Measurements from ENCODE around the gene MYO5C. TPM values are rescaled to one million over a fixed set of nuclear protein-coding genes. Genes with fewer than 3 reads are reported as not detected.
"Not testable (repeated sequence)": the region's sequence is repeated elsewhere in the genome, so short reads cannot be mapped to it uniquely, and the experiment has no call there.

The MYO5C gene
- polyA plus RNA-seq, 12 donors = 5.4 to 13.2 (median 8.0) TPM; not detected in 1

GRCh38 chr15:52178765-52179164, 116.8 kb downstream of the MYO5C start:
- DNase-seq = no peak

DNA sequence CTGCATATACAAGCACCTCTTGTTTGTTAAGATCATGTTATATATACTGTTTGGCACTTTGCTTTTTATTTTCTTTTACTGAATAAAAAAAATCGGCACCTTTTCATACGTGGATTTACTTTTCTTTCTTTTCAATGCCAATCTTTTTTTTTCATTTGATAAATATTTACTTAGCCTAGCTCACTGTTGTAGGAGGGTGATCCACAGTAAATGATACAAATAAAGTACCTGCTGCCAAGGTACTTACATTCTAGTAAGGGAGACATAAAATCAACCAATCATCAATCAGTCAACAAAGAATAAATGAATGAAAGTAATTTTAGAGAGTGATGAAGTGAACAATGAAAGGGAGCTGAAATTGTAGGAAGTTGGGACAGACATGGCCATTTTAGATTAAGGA, 122.7 kb downstream of the MYO5C start:
- DNase-seq = no peak

DNA sequence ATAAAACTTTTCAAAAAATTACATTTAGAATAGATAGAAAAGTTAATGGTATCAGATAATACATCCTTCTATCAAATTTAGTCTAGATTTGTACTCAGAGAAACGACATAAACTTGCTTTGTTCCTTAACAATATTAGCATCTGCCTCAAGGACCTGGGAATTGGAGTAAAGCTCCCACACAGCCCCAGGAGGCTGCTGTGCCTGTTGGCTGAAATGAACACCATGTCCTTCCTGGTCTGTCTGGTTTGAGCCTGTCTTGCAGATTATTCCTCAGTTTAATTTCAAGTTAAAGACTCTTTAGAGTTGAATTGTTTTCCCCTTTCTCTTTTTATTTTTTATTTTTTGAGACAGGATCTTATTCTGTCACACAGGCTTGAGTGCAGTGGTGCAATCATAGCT, 123.8 kb downstream of the MYO5C start:
- DNase-seq = no peak

DNA sequence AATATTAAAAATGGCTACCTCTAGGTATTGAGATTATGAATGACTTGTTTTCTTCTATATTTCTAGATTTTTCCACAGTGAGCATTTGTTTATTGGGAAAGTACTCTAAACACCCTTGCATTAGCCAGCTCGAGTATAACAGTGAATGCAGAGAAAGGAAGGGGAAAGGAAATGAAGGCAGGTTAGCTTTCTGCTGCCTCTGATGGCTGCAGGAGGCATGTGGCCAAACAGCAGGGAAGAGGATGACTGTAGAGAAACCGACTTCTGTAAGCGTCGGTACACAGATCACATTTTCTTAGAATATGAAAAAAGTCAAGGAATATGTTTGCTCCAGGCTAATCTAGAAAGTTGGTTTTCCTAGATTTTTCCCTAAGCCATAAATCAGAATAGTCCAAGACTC, 124.2 kb downstream of the MYO5C start:
- no peak for DNase-seq

DNA sequence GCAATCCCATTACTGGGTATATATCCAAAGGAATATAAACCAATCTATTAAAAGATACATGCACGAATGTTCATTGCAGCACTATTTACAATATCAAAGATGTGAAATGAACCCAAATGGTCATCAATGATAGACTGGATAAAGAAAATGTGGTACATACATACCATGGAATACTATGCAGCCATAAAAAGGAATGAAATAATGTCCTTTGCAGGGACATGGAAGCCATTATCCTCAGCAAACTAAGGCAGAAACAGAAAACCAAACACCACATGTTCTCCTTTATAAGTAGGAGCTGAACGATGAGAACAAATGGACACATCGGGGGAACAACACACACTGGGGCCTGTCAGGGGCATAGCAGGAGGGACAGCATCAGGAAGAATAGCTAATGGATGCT, 125.4 kb downstream of the MYO5C start:
- DNase-seq = not testable (repeated sequence)

DNA sequence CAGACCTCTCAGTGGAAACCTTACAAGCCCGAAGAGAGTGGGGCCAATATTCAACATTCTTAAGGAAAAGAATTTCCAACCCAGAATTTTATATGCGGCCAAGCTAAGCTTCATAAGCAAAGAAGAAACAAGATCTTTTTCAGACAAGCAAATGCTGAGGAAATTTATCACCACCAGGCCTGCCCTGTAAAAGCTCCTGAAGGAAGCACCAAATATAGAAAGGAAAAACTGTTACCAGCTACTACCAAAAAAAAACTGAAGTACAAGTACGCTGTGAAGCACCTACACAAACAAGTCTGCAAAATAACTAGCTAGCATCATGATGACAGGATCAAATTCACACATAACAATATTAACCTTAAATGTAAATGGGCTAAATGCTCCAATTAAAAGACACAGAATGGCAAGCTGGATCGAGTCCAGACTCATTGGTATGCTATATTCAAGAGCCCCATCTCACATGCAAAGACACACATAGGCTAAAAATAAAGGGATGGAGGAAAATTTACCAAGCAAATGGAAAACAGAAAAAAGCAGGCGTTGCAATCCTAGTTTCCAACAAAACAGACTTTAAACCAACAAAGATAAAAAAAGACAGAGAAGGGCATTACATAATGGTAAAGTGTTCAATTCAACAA, 130.0 kb downstream of the MYO5C start:
- DNase-seq = not testable (repeated sequence)

DNA sequence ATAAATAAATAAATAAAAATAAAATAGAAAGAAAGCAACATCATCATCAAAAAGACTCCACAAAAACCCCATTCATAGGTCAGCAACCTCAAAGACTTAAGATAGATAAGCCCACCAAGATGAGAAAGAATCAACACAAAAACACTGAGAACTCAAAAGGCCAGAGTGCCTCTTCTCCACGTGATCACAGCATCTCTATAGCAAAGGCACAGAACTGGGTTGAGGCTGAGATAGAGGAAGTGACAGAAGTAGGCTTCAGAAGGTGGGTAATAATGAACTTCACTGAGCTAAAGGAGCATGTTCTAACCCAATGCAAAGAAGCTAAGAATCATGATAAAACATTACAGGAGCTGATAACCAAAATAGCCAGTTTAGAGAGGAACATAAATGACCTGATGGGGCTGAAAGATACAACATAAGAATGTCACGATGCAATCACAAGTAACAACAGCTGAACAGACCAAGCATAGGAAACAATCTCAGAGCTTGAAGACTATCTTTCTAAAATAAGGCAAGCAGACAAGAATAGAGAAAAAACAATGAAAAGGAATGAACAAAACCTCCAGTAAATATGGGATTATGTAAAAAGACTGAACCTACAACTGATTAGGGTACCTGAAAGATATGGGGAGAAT, 130.9 kb downstream of the MYO5C start:
- no peak for DNase-seq

DNA sequence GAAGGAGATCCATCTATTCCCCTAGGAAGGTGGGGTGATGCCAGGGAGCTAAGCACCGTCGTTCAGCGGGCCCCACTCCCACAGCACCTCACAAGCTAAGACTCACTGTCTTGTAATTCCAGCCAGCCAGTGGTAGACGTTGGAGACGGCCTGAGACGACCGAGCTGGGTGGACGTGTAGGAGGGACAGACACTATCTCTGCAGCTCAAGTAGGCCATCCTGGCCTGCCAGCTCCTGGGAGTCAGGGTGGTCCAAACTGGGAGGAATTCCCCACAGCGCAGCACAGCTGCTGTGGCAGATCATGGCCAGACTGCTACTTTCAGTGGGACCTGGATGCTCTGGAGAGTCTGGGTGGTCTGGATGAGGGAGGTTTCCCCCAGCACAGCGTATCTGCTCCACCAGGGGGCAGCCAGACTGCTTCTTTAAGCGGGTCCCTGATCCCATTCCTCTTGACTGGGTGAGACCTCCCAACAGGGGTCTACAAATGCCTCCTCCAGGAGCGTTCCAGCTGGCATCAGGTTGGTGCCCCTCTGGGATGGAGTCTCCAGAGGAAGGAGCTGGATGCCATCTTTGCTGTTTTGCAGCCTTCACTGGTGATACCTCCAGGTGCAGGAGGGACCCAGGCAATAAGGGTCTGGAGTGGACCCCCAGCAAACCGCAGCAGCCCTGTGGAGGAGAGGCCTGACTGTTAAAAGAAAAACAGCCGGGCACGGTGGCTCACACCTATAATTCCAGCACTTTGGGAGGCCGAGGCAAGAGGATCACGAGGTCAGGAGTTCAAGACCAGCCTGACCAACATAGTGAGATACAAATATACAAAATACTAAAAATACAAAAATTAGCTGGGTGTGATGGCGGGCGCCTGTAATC, 132.0 kb downstream of the MYO5C start:
- no peak for DNase-seq

DNA sequence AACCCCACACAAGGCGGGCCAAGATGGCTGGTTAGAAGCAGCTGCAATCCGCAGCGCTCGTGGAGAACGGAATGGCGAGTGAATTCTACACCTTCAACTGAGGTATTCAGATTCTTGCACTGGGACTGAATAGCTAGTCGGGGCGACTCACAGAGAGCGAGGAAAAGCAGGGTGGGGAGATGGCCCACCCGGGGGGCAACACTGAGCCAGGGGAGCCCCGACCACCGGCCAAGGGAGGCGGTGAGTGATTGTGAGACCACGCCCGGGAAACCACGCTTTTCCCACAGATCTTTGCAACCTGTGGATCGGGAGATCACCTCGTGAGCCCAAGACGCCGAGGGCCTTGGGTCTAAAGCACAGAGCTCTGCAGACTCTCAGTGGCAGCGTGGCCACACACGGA, 132.7 kb downstream of the MYO5C start:
- DNase-seq = no peak

DNA sequence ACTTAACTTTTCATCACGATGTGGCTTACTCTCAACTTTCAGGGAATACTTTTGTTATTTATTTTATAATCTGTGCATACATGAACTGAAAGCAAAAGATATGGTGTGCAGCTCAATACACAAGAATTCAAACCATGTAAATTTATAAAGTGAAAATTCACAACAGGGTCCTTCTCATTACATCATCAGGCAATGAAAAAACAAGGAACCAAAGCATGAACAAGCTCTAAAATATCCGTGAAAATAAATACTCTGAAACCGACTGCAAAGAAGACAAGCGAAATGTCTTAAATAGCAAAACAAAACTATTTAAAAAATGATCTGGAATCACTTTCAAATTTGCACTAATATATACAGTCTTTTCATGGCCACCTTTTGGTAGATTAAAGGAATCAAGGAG, 133.3 kb downstream of the MYO5C start:
- no peak for DNase-seq

DNA sequence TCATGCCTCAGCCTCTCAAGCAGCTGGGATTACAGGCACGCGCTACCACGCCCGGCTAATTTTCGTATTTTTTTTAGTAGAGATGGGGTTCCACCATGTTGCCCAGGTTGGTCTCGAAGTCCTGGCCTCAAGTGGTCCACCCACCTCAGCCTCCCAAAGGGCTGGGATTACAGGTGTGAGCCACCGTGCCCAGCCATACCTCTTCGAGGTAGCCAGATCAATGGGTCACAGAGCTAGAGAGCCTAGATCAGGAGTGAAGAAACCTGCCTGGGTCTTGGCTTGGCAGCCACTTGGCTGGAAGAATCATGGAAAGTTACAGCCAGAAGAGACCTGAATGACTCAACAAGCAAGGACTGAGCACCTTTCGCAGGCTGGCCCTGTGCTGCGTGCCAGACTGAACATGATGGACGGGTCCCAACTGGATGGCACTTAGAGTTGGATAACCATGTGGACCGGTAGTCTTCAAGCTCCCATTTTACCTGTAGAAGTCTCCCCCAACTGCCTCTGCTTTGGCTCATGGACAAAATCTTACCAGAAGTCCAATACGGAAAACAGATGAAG, 134.1 kb downstream of the MYO5C start:
- DNase-seq = no peak

DNA sequence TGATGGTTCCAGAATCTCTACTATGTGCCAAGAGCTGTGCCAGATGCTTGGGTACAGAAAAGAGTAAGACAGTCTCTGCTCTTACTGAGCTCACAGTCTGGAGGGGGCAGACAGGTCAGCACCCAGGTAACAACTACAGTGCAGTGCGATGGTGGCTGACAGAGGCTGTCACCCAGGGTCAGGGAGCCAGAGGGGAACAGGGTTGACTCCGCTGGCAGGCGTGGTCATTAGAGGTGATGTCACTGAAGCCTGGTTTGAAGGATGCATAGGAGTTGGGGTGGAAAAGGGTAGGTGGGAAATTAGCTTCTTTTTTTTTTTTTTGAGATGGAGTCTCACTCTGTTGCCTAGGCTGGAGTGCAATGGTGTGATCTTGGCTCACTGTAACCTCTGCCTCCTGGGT, 136.0 kb downstream of the MYO5C start:
- DNase-seq = no peak

DNA sequence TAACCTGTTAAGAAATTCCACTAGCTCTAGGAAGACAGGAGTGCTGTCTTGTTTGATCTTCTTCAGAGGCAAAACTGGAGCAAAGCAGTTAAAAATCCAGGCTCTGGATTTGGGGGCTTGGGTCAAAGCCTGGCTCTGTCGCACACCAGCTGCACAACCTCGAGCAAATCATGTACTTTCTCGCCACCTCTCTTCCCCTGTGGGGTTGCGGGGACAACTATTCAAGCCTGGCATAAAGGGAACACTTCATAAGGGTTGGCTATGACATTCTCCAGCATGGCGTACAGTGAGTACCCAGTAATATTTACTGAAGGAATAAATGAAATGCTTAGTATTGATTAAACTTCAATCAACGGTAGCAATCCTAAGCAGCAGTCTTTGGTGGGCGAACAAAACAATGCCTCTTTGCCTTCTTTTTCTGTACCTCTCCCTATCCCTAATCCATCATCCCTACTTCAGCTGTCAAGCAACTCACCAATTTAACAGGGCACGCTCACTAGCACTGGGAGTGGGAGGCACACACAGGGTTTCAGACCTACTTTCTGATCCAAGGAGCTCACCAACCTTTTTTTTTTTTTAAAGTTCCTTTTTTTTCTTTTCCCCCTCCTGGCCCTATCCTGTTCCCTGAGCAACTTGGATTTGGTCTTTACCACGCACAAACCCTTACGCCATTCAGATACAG, 137.4 kb downstream of the MYO5C start:
- DNase-seq = no peak

- DNase-seq = no peak
Observed at GRCh38 chr15:52155878-52156277, 139.7 kb downstream of the MYO5C start.

GRCh38 chr15:52154896-52155865, 140.4 kb downstream of the MYO5C start:
- no peak for DNase-seq

DNA sequence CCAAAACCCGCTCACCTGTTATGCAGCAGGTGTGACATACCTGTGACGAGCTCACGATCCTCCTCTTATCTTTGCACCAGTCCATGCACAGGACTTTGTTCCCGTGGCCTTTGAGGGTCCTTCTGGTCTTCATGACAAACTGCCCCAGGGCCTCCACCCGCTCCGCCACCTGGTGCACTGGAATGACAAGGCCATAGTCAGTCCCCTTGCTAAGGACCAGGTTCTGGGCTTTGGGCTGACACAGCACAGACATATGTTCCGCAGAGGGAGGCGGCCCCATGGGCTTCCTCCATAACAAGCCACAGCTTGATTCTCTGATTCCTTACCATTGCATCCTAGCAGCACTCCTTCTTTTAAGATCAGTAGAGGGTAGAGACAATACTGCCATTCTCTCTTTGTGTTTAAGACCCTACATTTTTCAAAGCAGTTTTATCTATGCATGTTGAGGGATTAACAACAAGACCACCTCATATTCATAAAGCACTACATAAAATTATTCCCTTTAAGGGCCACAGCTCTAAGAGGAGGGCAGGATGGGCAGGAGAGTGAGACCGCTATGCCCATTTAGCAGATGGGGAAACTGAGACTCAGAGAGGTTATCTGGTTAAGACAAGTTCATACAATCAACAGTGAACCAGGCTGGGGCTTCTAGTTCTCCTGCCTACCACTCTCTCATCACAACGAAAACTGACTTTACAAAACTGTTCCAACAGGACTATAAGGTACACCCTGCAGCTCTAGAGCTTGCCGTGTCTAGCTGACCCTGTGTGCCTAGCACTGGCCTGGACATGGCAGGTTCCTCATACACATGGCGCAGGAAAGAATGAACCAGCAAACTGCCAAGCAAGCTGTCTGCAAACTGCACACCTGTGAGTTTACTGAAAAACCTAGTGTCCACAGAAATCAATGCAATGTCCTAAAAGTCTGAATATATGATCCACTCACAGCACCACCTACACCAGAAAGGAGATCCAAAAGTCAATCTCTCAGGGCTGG, 141.4 kb downstream of the MYO5C start:
- DNase-seq = no peak

DNA sequence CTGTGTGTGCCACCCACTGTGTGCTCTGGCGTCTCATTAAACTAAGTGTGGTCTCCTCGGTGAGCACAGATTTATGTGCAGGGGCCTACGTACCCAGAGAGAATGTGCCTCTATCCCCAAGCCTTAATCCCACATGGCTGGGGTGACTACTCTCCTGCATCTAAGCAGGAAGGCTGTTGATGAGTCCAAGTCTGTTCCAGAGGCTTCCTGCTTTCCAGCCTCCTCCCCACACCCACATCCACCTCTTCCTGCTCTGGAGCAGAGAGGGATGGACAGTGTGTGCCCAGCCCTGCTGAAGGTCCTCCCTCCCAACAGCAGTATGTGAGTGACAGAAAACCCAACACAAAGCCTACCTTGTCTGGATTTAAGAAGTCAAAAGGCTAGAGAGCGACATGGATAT, 144.3 kb downstream of the MYO5C start:
- no peak for DNase-seq

DNA sequence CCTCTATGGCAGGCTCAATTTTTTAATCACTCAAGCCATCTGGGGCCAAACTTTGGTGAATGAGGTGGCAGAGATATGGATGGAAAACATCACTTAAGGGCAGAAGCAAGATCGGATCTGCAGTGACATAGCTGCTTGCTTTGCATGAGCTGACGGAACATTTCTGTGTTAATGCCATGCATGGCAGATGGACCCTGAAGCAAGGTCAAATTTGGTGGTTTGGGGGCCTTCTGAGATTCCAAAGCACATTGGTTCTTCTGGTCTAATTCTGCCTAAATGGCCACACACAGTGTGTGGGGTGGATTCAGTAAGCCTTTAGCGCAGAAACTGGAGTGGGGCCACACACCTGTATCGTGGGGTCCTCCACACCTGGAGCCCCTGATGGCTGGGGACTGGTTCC, 144.7 kb downstream of the MYO5C start:
- no peak for DNase-seq

GRCh38 chr15:52150043-52150825, 145.4 kb downstream of the MYO5C start:
- DNase-seq = no peak
